IMR-90 (cell line): Measurements from ENCODE around the gene CIDEA. TPM values are rescaled to one million over a fixed set of nuclear protein-coding genes. Genes with fewer than 3 reads are reported as not detected.

ENCODE experiments used
- ATAC-seq: fragments of 200-7000 bp; cut with Tn5 transposase; 2 replicates; pipeline ENCODE4 v1.9.1; 2020; ENCODE audit warnings: low read depth, mild to moderate bottlenecking, moderate library complexity
- BruUV-seq: library from RNA; stranded (reverse); fragments of 400-500 nt; replicated peaks from 2 replicates; lab custom pipeline; 2021; lab: Mats Ljungman, UMichigan
- CTCF ChIA-PET: fragments of 300-600 bp; formaldehyde crosslinking; extraction: SDS; loops from one replicate; lab custom pipeline; 2021; ENCODE audit warnings: antibody characterized with exemption; lab: Yijun Ruan, JAX
- POLR2A ChIA-PET: fragments of 300-600 bp; sonication (Branson Sonifier 250); formaldehyde crosslinking; loops from one replicate; lab custom pipeline; 2022; ENCODE audit warnings: antibody characterized with exemption; ENCODE audit not compliant: unreplicated experiment; lab: Charles Lee
- DNase-seq: peaks from one replicate; pipeline ENCODE4 v3.0.0; 2013
- H2AFZ ChIP-seq: replicated peaks from 2 replicates; pipeline ENCODE3; 2013; ENCODE audit warnings: low read length, mild to moderate bottlenecking; ENCODE audit not compliant: poor library complexity
- H2AK5ac ChIP-seq: 2 replicates; pipeline ENCODE4 v1.6.1; 2013; ENCODE audit warnings: low read depth, low read length, inconsistent platforms
- H2AK9ac ChIP-seq: replicated peaks from 2 replicates; pipeline ENCODE3; 2013; ENCODE audit warnings: mild to moderate bottlenecking, low read depth, low read length, moderate library complexity; ENCODE audit not compliant: poor library complexity
- H2BK120ac ChIP-seq: 2 replicates; pipeline ENCODE4 v1.6.1; 2013; ENCODE audit warnings: low read depth, low read length, inconsistent platforms
- H2BK15ac ChIP-seq: 3 replicates; pipeline ENCODE4 v1.6.1; 2013; ENCODE audit warnings: low read depth, low read length, inconsistent platforms
- H2BK20ac ChIP-seq: 2 replicates; pipeline ENCODE4 v1.6.1; 2013; ENCODE audit warnings: low read depth, mild to moderate bottlenecking, inconsistent platforms, low read length, moderate library complexity
- H2BK5ac ChIP-seq: 2 replicates; pipeline ENCODE4 v1.6.1; 2013; ENCODE audit warnings: mild to moderate bottlenecking, low read depth, low read length, inconsistent platforms; ENCODE audit not compliant: poor library complexity, severe bottlenecking
- H3K14ac ChIP-seq: replicated peaks from 2 replicates; pipeline ENCODE4 v1.6.1; 2013; ENCODE audit warnings: low read depth, low read length, inconsistent platforms
- H3K18ac ChIP-seq: 2 replicates; pipeline ENCODE4 v1.6.1; 2013; ENCODE audit warnings: low read depth, low read length, control low read depth
- H3K23ac ChIP-seq: 2 replicates; pipeline ENCODE4 v1.6.1; 2013; ENCODE audit warnings: low read depth, low read length, inconsistent platforms
- H3K27ac ChIP-seq: 2 replicates; pipeline ENCODE4 v1.5.1; 2013; ENCODE audit warnings: mild to moderate bottlenecking, control low read depth, low read length; ENCODE audit not compliant: insufficient read depth
- H3K27me3 ChIP-seq: 2 replicates; pipeline ENCODE4 v1.6.1; 2013; ENCODE audit warnings: low read length; ENCODE audit not compliant: control insufficient read depth, insufficient read depth
- H3K36me3 ChIP-seq: 2 replicates; pipeline ENCODE4 v1.6.1; 2013; ENCODE audit warnings: low read length, mixed read lengths; ENCODE audit not compliant: control insufficient read depth, insufficient read depth
- H3K4ac ChIP-seq: 2 replicates; pipeline ENCODE4 v1.6.1; 2013; ENCODE audit warnings: low read depth, low read length, inconsistent platforms
- H3K4me1 ChIP-seq: 2 replicates; pipeline ENCODE4 v1.6.1; 2013; ENCODE audit warnings: low read length, mixed read lengths; ENCODE audit not compliant: control insufficient read depth, insufficient read depth
- H3K4me2 ChIP-seq: 2 replicates; pipeline ENCODE4 v1.6.1; 2013; ENCODE audit warnings: low read depth, mild to moderate bottlenecking, control low read depth, low read length, moderate library complexity
- H3K4me3 ChIP-seq: 2 replicates; pipeline ENCODE4 v1.5.1; 2013; ENCODE audit warnings: low read depth, mild to moderate bottlenecking, control low read depth, low read length, moderate library complexity; ENCODE audit not compliant: insufficient read depth
- H3K56ac ChIP-seq: 2 replicates; pipeline ENCODE4 v1.6.1; 2013; ENCODE audit warnings: low read length, inconsistent platforms; ENCODE audit not compliant: insufficient read depth; ENCODE audit errors: extremely low read depth
- H3K79me1 ChIP-seq, 2 experiments: 2 replicates each; pipeline ENCODE4 v1.6.1; 2013; ENCODE audit warnings: low read length in 2 of 2, inconsistent platforms in 1 of 2, low read depth in 1 of 2
- H3K9ac ChIP-seq: 2 replicates; pipeline ENCODE4 v1.6.1; 2013; ENCODE audit warnings: low read depth, low read length, control low read depth
- H3K9me1 ChIP-seq: 2 replicates; pipeline ENCODE4 v1.6.1; 2013; ENCODE audit warnings: low read length, inconsistent platforms; ENCODE audit not compliant: insufficient read depth
- H3K9me3 ChIP-seq: 2 replicates; pipeline ENCODE4 v1.6.1; 2013; ENCODE audit warnings: low read length; ENCODE audit not compliant: control insufficient read depth, insufficient read depth
- H4K20me1 ChIP-seq: 2 replicates; pipeline ENCODE4 v1.6.1; 2013; ENCODE audit warnings: low read length, inconsistent platforms; ENCODE audit not compliant: insufficient read depth
- H4K5ac ChIP-seq: 2 replicates; pipeline ENCODE4 v1.6.1; 2013; ENCODE audit warnings: mild to moderate bottlenecking, low read depth, low read length, control low read depth
- H4K8ac ChIP-seq, 2 experiments: 2 replicates each; pipeline ENCODE4 v1.6.1; 2013; ENCODE audit warnings: low read depth in 2 of 2, low read length in 2 of 2, control low read depth in 1 of 2, inconsistent platforms in 1 of 2
- H4K91ac ChIP-seq: 2 replicates; pipeline ENCODE4 v1.6.1; 2013; ENCODE audit warnings: low read depth, low read length, inconsistent platforms; ENCODE audit not compliant: insufficient read depth
- BHLHE40 ChIP-seq: fragments of 150-350 bp; IDR thresholded peaks from 2 replicates; pipeline ENCODE4 v1.6.1; 2016; ENCODE audit warnings: mild to moderate bottlenecking, low read depth, low read length
- CEBPB ChIP-seq: IDR thresholded peaks from 2 replicates; pipeline ENCODE4 v1.6.1; 2012; ENCODE audit warnings: low read depth, low read length, improper control_type of control experiment
- FOS ChIP-seq: fragments of 150-350 bp; IDR thresholded peaks from 2 replicates; pipeline ENCODE4 v1.6.1; 2016; ENCODE audit warnings: low read depth, low read length
- MAFK ChIP-seq: IDR thresholded peaks from 2 replicates; pipeline ENCODE4 v1.6.1; 2012; ENCODE audit warnings: low read depth, low read length, improper control_type of control experiment
- MAZ ChIP-seq: IDR thresholded peaks from 2 replicates; pipeline ENCODE4 v1.6.1; 2012; ENCODE audit warnings: low read depth, mild to moderate bottlenecking, low read length, improper control_type of control experiment, moderate library complexity, borderline replicate concordance
- MXI1 ChIP-seq: IDR thresholded peaks from 2 replicates; pipeline ENCODE4 v1.6.1; 2012; ENCODE audit warnings: low read depth, mild to moderate bottlenecking, low read length, moderate library complexity, borderline replicate concordance
- POLR2A ChIP-seq: IDR thresholded peaks from 2 replicates; pipeline ENCODE4 v1.6.1; 2012; ENCODE audit warnings: mild to moderate bottlenecking, low read depth, low read length
- RAD21 ChIP-seq: IDR thresholded peaks from 2 replicates; pipeline ENCODE4 v1.6.1; 2012; ENCODE audit warnings: low read length, improper control_type of control experiment
- RCOR1 ChIP-seq: IDR thresholded peaks from 2 replicates; pipeline ENCODE4 v1.6.1; 2012; ENCODE audit warnings: mild to moderate bottlenecking, low read length, improper control_type of control experiment; ENCODE audit not compliant: insufficient replicate concordance
- RFX5 ChIP-seq: IDR thresholded peaks from 2 replicates; pipeline ENCODE4 v1.8.0; 2012; ENCODE audit warnings: low read depth, mild to moderate bottlenecking, low read length, moderate library complexity
- SMC3 ChIP-seq: fragments of 150-350 bp; IDR thresholded peaks from 2 replicates; pipeline ENCODE4 v1.6.1; 2016; ENCODE audit warnings: low read depth, mild to moderate bottlenecking, antibody characterized with exemption, low read length, moderate library complexity
- WGBS, 2 experiments: methylation state at CpG; one replicate each; pipeline versions ENCODE4 v1.1.5 to v1.1.7; 2013; ENCODE audit warnings: missing lambda C conversion rate in 2 of 2; ENCODE audit not compliant: insufficient read length in 1 of 2; ENCODE audit errors: extremely low coverage in 2 of 2; 5-methylcytosine and 5-hydroxymethylcytosine counted together
- dilution Hi-C: fragments of 300-500 bp; cut with HindIII; formaldehyde crosslinking; loops from one replicate; pipeline ENCODE4 v1.14.3; 2018; ENCODE audit warnings: low sequenced_read_pairs; ENCODE audit not compliant: unreplicated experiment
- in situ Hi-C: fragments of 300-500 bp; cut with MboI; formaldehyde crosslinking; loops from 3 replicates; pipeline ENCODE4 v1.14.3; 2019; ENCODE audit warnings: low sequenced_read_pairs, inconsistent platforms, mixed read lengths
- intact Hi-C: fragments of 100-400 bp; cut with micrococcal nuclease; formaldehyde crosslinking; loops from 2 replicates; pipeline ENCODE4 v1.10.0; 2022
- polyA plus RNA-seq, 3 experiments: library from polyadenylated mRNA; depleted of rRNA; stranded (reverse); fragments of >200 nt; gene quantifications; 2 replicates each; pipeline ENCODE4 v1.2.3, GENCODE V29; 2012; ENCODE audit warnings: low replicate concordance in 1 of 3
- total RNA-seq: library from RNA; depleted of rRNA; stranded (reverse); fragments of >200 nt; gene quantifications from 2 replicates; pipeline ENCODE4 v1.2.3, GENCODE V29; 2012
- TF ChIP-seq, protein P1 (sequence below): fragments of 150-350 bp; IDR thresholded peaks from 2 replicates; pipeline ENCODE4 v1.6.1; 2017; ENCODE audit warnings: mild to moderate bottlenecking, antibody characterized with exemption, low read length, low read depth
- TF ChIP-seq, protein P2 (sequence below): fragments of 150-350 bp; IDR thresholded peaks from 2 replicates; pipeline ENCODE4 v1.6.1; 2016; ENCODE audit warnings: low read depth, mild to moderate bottlenecking, low read length, moderate library complexity, borderline replicate concordance
- TF ChIP-seq, protein P3 (sequence below): conservative IDR thresholded peaks from 2 replicates; pipeline ENCODE4 v1.5.1; 2012; ENCODE audit warnings: mild to moderate bottlenecking, low read depth, low read length, improper control_type of control experiment

Gene CIDEA
- total and polyA plus RNA-seq, 2 of the 4 experiments (the other 2 are of a cell fraction): not detected

DNA sequence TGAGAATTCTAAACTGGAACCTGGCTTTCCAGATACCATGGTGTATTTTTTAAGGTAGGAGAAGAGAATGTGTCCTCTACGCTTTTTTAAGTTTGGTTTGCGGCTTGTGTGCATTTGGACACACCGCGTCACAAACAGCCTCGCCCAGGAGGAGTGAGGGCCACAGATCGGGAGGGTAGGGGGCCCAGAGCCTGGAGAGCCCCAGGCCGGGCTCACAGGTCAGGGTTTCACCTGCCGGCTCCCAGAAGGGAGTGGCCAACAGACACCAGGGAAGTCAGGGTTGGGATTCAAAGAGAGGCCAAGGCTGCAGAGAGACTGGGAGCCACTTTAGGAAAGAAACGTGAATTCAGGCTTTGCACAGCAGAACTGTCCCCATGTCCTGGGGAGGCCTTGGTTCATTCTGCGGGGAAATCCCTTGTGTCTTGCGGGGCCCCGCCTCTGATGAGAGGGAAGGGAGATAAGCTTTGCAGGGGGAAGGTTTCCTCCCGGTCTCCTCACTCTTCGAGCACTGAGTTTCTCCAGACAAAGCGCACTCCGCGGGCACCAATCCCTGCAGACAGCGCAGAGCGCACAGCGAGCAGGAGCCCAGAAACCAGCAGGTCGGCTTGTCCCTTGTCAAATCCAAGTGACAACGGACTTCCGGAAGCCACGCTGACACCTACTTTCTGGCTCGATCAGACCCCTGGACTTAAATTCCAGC lies 51.9 kb downstream of the CIDEA start:
- H2BK120ac ChIP-seq: peak overlapping the region; percentile 41
- dilution Hi-C loops: no loop called here
- H3K4me2 ChIP-seq: peak overlapping the region; percentile 92
- H3K9me1 ChIP-seq: peaks cover 18% of the 10 kb centered on the region; the same call in 1 of the 2 replicates
- peaks cover 16% of the 10 kb centered on the region for H3K4me1 ChIP-seq
- POLR2A ChIA-PET: interaction anchor here (1.0 kb wide), 1 partner anchor 18 kb away, joined by 4 read pairs; no protein-coding TSS in a partner anchor
- peak overlapping the region; percentile 69 for H3K23ac ChIP-seq
- intact Hi-C loops: loop anchor here (2.0 kb wide), 1 partner anchor 17 kb away; no protein-coding TSS in a partner anchor
- DNase-seq (peak; percentile 20), ATAC-seq (no peak)
- no peak overlapping the region for H2BK15ac ChIP-seq
- H2BK5ac ChIP-seq: peak overlapping the region; percentile 78
- H2AFZ ChIP-seq: peak overlapping the region; percentile 78
- H3K27me3 ChIP-seq: no peaks in the 10 kb centered on the region
- peak overlapping the region; percentile 84 for H3K27ac ChIP-seq
- in situ Hi-C loops: loop anchor here (5.0 kb wide), 1 partner anchor 34 kb away; no protein-coding TSS in a partner anchor
- H3K36me3 ChIP-seq: peaks cover 16% of the 10 kb centered on the region
- 65% methylated on average over 11 of the region's 25 CpGs; no CpG with 5 or more reads in 1 of the 2 experiments for WGBS, 2 experiments
- H3K14ac ChIP-seq: peak overlapping the region; percentile 71
- peak overlapping the region; percentile 92 for H2AK9ac ChIP-seq
- peak overlapping the region; percentile 4; the same call in 1 of the 2 replicates for H2BK20ac ChIP-seq
- H3K79me1 ChIP-seq: peaks cover 17 to 47% of the 10 kb centered on the region in 2 experiments; a peak in 3 of 4 replicates
- peak overlapping the region; percentile 77 for H3K9ac ChIP-seq
- H4K91ac ChIP-seq: peak overlapping the region; percentile 45
- peak overlapping the region; percentile 83 for H3K4ac ChIP-seq
- H3K18ac ChIP-seq: no peak overlapping the region
- H2AK5ac ChIP-seq: peak overlapping the region; percentile 54
- peaks cover 25% of the 10 kb centered on the region for H4K20me1 ChIP-seq
- no peaks in the 10 kb centered on the region for H3K9me3 ChIP-seq
- peak overlapping the region; percentile 58 to 87; a peak in 3 of 4 replicates for H4K8ac ChIP-seq
- CTCF ChIA-PET: no interaction called here
- no peak overlapping the region; the same call in 1 of the 2 replicates for H4K5ac ChIP-seq
- BruUV-seq: no TSS peak
- H3K56ac ChIP-seq: no peak overlapping the region
- H3K4me3 ChIP-seq: peak overlapping the region; percentile 96
- TF ChIP-seq, protein P1, sequence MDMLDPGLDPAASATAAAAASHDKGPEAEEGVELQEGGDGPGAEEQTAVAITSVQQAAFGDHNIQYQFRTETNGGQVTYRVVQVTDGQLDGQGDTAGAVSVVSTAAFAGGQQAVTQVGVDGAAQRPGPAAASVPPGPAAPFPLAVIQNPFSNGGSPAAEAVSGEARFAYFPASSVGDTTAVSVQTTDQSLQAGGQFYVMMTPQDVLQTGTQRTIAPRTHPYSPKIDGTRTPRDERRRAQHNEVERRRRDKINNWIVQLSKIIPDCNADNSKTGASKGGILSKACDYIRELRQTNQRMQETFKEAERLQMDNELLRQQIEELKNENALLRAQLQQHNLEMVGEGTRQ: no peak
- no peak for TF ChIP-seq MAFK
- TF ChIP-seq CEBPB: no peak
- no peak for TF ChIP-seq FOS
- no peak for TF ChIP-seq MXI1
- no peak for TF ChIP-seq MAZ
- TF ChIP-seq, protein P2, sequence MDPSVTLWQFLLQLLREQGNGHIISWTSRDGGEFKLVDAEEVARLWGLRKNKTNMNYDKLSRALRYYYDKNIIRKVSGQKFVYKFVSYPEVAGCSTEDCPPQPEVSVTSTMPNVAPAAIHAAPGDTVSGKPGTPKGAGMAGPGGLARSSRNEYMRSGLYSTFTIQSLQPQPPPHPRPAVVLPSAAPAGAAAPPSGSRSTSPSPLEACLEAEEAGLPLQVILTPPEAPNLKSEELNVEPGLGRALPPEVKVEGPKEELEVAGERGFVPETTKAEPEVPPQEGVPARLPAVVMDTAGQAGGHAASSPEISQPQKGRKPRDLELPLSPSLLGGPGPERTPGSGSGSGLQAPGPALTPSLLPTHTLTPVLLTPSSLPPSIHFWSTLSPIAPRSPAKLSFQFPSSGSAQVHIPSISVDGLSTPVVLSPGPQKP: no peak
- TF ChIP-seq BHLHE40: no peak
- no peak for TF ChIP-seq RAD21
- no peak for TF ChIP-seq RCOR1
- TF ChIP-seq RFX5: no peak
- TF ChIP-seq SMC3: no peak
- TF ChIP-seq, protein P3, sequence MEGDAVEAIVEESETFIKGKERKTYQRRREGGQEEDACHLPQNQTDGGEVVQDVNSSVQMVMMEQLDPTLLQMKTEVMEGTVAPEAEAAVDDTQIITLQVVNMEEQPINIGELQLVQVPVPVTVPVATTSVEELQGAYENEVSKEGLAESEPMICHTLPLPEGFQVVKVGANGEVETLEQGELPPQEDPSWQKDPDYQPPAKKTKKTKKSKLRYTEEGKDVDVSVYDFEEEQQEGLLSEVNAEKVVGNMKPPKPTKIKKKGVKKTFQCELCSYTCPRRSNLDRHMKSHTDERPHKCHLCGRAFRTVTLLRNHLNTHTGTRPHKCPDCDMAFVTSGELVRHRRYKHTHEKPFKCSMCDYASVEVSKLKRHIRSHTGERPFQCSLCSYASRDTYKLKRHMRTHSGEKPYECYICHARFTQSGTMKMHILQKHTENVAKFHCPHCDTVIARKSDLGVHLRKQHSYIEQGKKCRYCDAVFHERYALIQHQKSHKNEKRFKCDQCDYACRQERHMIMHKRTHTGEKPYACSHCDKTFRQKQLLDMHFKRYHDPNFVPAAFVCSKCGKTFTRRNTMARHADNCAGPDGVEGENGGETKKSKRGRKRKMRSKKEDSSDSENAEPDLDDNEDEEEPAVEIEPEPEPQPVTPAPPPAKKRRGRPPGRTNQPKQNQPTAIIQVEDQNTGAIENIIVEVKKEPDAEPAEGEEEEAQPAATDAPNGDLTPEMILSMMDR: no peak
- no peak for TF ChIP-seq POLR2A
